HG03460 (cell line): ENCODE measurements around the gene KIF26B.
"Not testable (repeated sequence)": the region's sequence is repeated elsewhere in the genome, so short reads cannot be mapped to it uniquely, and the experiment has no call there.

Source experiments
- ATAC-seq: cut with Tn5 transposase; IDR thresholded peaks from one replicate; pipeline ENCODE4 v1.9.1; 2021; ENCODE audit not compliant: unreplicated experiment

KIF26B gene

GRCh38 chr1:245710961-245711903 lies 556.4 kb downstream of the KIF26B start:
- no peak for ATAC-seq

- not testable (repeated sequence) for ATAC-seq
These were observed 559.2 kb downstream of the KIF26B start for GRCh38 chr1:245714027-245714426.

GRCh38 chr1:245715291-245715701 lies 560.5 kb downstream of the KIF26B start:
- ATAC-seq = no peak

GRCh38 chr1:245715970-245716369 lies 561.2 kb downstream of the KIF26B start:
- no peak for ATAC-seq

- ATAC-seq = no peak
These were observed 561.8 kb downstream of the KIF26B start for GRCh38 chr1:245716561-245716960.

GRCh38 chr1:245717611-245718010 lies 562.8 kb downstream of the KIF26B start:
- ATAC-seq = no peak

GRCh38 chr1:245718123-245718522 lies 563.3 kb downstream of the KIF26B start:
- no peak for ATAC-seq

GRCh38 chr1:245718951-245719350 lies 564.2 kb downstream of the KIF26B start:
- no peak for ATAC-seq

GRCh38 chr1:245721488-245721887 lies 566.7 kb downstream of the KIF26B start:
- no peak for ATAC-seq

- ATAC-seq = not testable (repeated sequence)
These were observed 573.2 kb downstream of the KIF26B start for GRCh38 chr1:245728035-245728434.

GRCh38 chr1:245730801-245731200 lies 576.0 kb downstream of the KIF26B start:
- no peak for ATAC-seq

- not testable (repeated sequence) for ATAC-seq
These were observed 585.6 kb downstream of the KIF26B start for GRCh38 chr1:245740336-245740735.

GRCh38 chr1:245742896-245743295 lies 588.1 kb downstream of the KIF26B start:
- no peak for ATAC-seq

- ATAC-seq = no peak
These were observed 593.5 kb downstream of the KIF26B start for GRCh38 chr1:245748240-245748639.

GRCh38 chr1:245748646-245749045 lies 593.9 kb downstream of the KIF26B start:
- ATAC-seq = no peak

GRCh38 chr1:245749053-245749452 lies 594.3 kb downstream of the KIF26B start:
- no peak for ATAC-seq

GRCh38 chr1:245750261-245750660 lies 595.5 kb downstream of the KIF26B start:
- no peak for ATAC-seq

- no peak for ATAC-seq
These were observed 596.3 kb downstream of the KIF26B start for GRCh38 chr1:245751116-245751515.

- no peak for ATAC-seq
These were observed 597.1 kb downstream of the KIF26B start for GRCh38 chr1:245751726-245752470.

GRCh38 chr1:245752561-245752960 lies 597.8 kb downstream of the KIF26B start:
- no peak for ATAC-seq

- no peak for ATAC-seq
These were observed 599.0 kb downstream of the KIF26B start for GRCh38 chr1:245753807-245754206.

GRCh38 chr1:245754463-245754961 lies 599.7 kb downstream of the KIF26B start:
- no peak for ATAC-seq
